Mesendoderm (in vitro differentiated cells): ENCODE results near the gene TUT4.

Source experiments
- DNase-seq: peaks from one replicate; pipeline ENCODE4 v3.0.0; 2013
- H2AK5ac ChIP-seq: 2 replicates; pipeline ENCODE4 v1.6.1; 2013; ENCODE audit warnings: low read length, inconsistent platforms
- H2BK120ac ChIP-seq: 2 replicates; pipeline ENCODE4 v1.6.1; 2013; ENCODE audit warnings: low read depth, mild to moderate bottlenecking, low read length, moderate library complexity, mixed read lengths
- H2BK15ac ChIP-seq: replicated peaks from 2 replicates; pipeline ENCODE4 v1.6.1; 2013; ENCODE audit warnings: low read depth, mild to moderate bottlenecking, moderate library complexity
- H2BK5ac ChIP-seq: 2 replicates; pipeline ENCODE4 v1.6.1; 2013; ENCODE audit warnings: low read length, inconsistent platforms
- H3K18ac ChIP-seq: 2 replicates; pipeline ENCODE4 v1.6.1; 2013; ENCODE audit warnings: mild to moderate bottlenecking, low read length, mixed read lengths
- H3K23ac ChIP-seq: one replicate; pipeline ENCODE4 v1.6.1; 2013; ENCODE audit warnings: low read length
- H3K27ac ChIP-seq: 2 replicates; pipeline ENCODE4 v1.5.1; 2013; ENCODE audit warnings: low read depth, mild to moderate bottlenecking, inconsistent platforms, low read length, moderate library complexity
- H3K27me3 ChIP-seq: 2 replicates; pipeline ENCODE4 v1.6.1; 2013; ENCODE audit warnings: low read length, control low read depth, mild to moderate bottlenecking, inconsistent platforms; ENCODE audit not compliant: insufficient read depth, poor library complexity
- H3K36me3 ChIP-seq: 2 replicates; pipeline ENCODE4 v1.6.1; 2013; ENCODE audit warnings: low read length, inconsistent platforms; ENCODE audit not compliant: control insufficient read depth, insufficient read depth
- H3K4ac ChIP-seq: one replicate; pipeline ENCODE4 v1.6.1; 2013; ENCODE audit warnings: low read depth, mild to moderate bottlenecking, low read length, moderate library complexity
- H3K4me1 ChIP-seq: 2 replicates; pipeline ENCODE4 v1.6.1; 2013; ENCODE audit warnings: low read depth, low read length, inconsistent platforms; ENCODE audit not compliant: control insufficient read depth
- H3K4me2 ChIP-seq: 2 replicates; pipeline ENCODE4 v1.6.1; 2013; ENCODE audit warnings: low read length
- H3K4me3 ChIP-seq: 2 replicates; pipeline ENCODE4 v1.5.1; 2013; ENCODE audit warnings: mild to moderate bottlenecking, low read length
- H3K56ac ChIP-seq: one replicate; pipeline ENCODE4 v1.6.1; 2013; ENCODE audit warnings: low read length
- H3K79me1 ChIP-seq: 2 replicates; pipeline ENCODE4 v1.6.1; 2013; ENCODE audit warnings: low read length, inconsistent platforms
- H3K79me2 ChIP-seq: 2 replicates; pipeline ENCODE4 v1.6.1; 2013; ENCODE audit warnings: mild to moderate bottlenecking, low read length; ENCODE audit not compliant: control insufficient read depth, insufficient read depth
- H3K9ac ChIP-seq: 2 replicates; pipeline ENCODE4 v1.6.1; 2013; ENCODE audit warnings: low read length, inconsistent platforms
- H4K5ac ChIP-seq: one replicate; pipeline ENCODE4 v1.6.1; 2013; ENCODE audit warnings: low read length
- H4K8ac ChIP-seq: one replicate; pipeline ENCODE4 v1.6.1; 2013; ENCODE audit warnings: low read depth, mild to moderate bottlenecking, control low read depth, low read length, moderate library complexity
- WGBS: extraction: QIAGEN DNeasy Blood & Tissue Kit; methylation state at CpG from one replicate; pipeline ENCODE4 v1.1.7; 2013; ENCODE audit warnings: low lambda C conversion rate, missing lambda C conversion rate; ENCODE audit not compliant: insufficient coverage; ENCODE audit errors: extremely low coverage; 5-methylcytosine and 5-hydroxymethylcytosine counted together

The TUT4 gene

DNA sequence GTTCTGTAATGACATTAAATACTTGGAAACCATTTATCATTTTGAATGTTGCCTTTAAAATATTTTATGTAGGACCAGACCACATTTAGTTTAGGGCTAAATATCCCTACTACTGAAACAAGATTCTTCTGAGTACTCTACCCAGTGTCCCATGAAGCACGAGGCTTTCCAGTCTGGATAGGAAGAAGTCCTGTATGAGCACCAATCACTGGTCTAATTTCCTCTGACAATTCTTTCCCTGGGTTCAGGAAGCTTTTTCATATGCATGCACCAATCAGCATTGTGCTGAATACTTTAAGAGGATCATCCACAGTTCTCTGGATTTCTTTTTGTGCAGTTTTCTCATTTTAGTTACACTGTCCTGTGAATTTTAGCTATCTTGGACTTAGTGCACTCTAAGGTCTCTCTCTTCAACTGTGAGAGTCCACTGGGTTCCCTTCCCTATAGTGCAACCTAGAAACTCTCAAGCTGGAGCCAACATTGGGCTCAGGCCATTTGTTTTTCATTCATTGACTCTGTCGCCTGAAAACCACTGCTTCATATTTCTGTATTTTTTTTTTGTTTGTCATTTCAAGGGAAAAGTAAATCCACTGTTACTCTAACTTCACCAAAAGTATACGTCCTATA, 45.9 kb downstream of the TUT4 start:
- Histone ChIP-seq H2BK120ac (no peak overlapping the region), H3K4me2 (no peak overlapping the region), H3K36me3 (no peaks in the 10 kb centered on the region), H4K8ac (no peak overlapping the region), H3K18ac (no peak overlapping the region), H3K23ac (no peak overlapping the region), H3K79me1 (no peaks in the 10 kb centered on the region), H2AK5ac (no peak overlapping the region), H3K4ac (no peak overlapping the region), H3K9ac (no peak overlapping the region), H3K27ac (no peak overlapping the region), H3K4me3 (no peak overlapping the region), H3K56ac (no peak overlapping the region), H3K27me3 (no peaks in the 10 kb centered on the region), H2BK15ac (no peak overlapping the region), H3K4me1 (peaks cover 2% of the 10 kb centered on the region), H2BK5ac (no peak overlapping the region), H3K79me2 (no peaks in the 10 kb centered on the region), H4K5ac (no peak overlapping the region)
- DNase-seq, result no peak
- WGBS, result no CpG with 5 or more reads among the region's 3 CpGs

DNA sequence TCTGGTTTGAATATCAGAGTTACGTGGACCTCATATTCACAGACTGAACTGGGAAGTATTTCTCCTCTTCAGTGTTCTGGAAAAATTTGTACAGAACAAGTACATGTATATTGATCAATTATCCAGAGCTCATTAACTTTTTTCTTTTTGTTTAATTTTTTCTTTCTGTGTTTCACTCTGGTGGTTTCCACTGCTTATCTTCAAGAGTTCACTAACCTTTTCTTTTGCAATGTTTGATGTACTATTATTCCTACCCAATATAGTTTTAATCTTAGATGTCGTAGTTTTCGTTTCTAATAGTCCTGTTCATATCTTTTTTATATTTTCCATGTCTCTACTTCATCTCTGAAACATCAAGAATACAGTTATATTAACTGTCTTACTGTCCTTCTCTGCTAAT, 46.5 kb downstream of the TUT4 start:
- no peak for DNase-seq
- Histone ChIP-seq H2BK15ac (no peak overlapping the region), H3K4me1 (peaks cover 2% of the 10 kb centered on the region), H3K79me1 (no peaks in the 10 kb centered on the region), H3K4me3 (no peak overlapping the region), H3K23ac (no peak overlapping the region), H3K79me2 (no peaks in the 10 kb centered on the region), H3K27me3 (no peaks in the 10 kb centered on the region), H3K36me3 (no peaks in the 10 kb centered on the region), H2BK120ac (no peak overlapping the region), H2BK5ac (no peak overlapping the region), H3K56ac (no peak overlapping the region), H3K4ac (no peak overlapping the region), H2AK5ac (no peak overlapping the region), H4K5ac (no peak overlapping the region), H3K27ac (no peak overlapping the region), H4K8ac (no peak overlapping the region), H3K4me2 (no peak overlapping the region), H3K9ac (no peak overlapping the region), H3K18ac (no peak overlapping the region)
- no CpG with 5 or more reads among the region's 3 CpGs for WGBS

DNA sequence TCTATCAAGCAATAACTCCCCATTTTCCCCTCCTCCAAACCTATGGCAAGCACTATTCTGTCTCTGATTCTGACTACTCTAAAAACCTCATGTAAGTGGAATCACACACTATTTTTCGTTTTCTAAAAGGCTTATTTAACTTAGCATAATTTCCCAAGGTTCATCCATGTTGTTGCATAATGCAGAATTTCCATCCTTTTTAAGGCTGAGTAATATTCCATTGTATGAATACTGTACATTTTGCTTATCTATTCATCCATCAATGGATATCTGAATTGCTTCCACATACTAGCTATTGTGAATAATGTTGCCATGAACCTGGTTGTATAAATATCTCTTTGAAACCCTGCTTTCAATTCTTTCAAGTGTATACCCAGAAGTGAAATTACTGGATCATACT, 48.2 kb downstream of the TUT4 start:
- H3K4me3 ChIP-seq, result no peak overlapping the region
- H3K56ac ChIP-seq, result no peak overlapping the region
- no peak overlapping the region for H2AK5ac ChIP-seq
- no peak overlapping the region for H2BK15ac ChIP-seq
- no peaks in the 10 kb centered on the region for H3K79me2 ChIP-seq
- no peak overlapping the region for H3K23ac ChIP-seq
- no peak overlapping the region for H3K18ac ChIP-seq
- H3K27ac ChIP-seq, result no peak overlapping the region
- no peaks in the 10 kb centered on the region for H3K36me3 ChIP-seq
- no peaks in the 10 kb centered on the region for H3K27me3 ChIP-seq
- H4K8ac ChIP-seq, result no peak overlapping the region
- no CpG with 5 or more reads among the region's 1 CpG for WGBS
- no peak overlapping the region for H3K4ac ChIP-seq
- peaks cover 2% of the 10 kb centered on the region for H3K4me1 ChIP-seq
- no peak overlapping the region for H3K4me2 ChIP-seq
- H3K79me1 ChIP-seq, result no peaks in the 10 kb centered on the region
- no peak overlapping the region for H3K9ac ChIP-seq
- no peak overlapping the region for H2BK5ac ChIP-seq
- DNase-seq, result no peak
- H2BK120ac ChIP-seq, result no peak overlapping the region
- H4K5ac ChIP-seq, result no peak overlapping the region

DNA sequence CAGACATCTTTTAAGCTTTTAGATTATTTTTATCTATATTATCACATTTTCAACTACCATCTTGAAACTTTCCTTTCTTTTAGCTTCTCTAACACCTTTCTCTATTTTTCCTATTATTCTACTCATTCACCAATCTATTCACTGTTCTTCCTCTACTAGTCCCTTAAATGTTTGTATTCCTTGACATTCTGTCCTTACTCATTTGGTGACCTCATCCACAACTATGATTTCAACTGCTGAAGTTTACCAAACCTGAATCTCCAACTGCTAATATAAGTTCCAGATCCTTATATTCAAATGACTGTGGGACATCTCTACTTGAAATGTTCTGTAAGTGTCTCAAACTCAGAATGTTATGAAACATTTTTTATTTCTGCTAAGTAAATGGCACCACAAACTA, 49.2 kb downstream of the TUT4 start:
- Histone ChIP-seq H4K8ac (no peak overlapping the region), H3K4me3 (no peak overlapping the region), H4K5ac (no peak overlapping the region), H2BK15ac (no peak overlapping the region), H3K36me3 (no peaks in the 10 kb centered on the region), H3K56ac (no peak overlapping the region), H2AK5ac (no peak overlapping the region), H3K4me1 (no peaks in the 10 kb centered on the region), H3K79me1 (no peaks in the 10 kb centered on the region), H3K18ac (no peak overlapping the region), H2BK5ac (no peak overlapping the region), H2BK120ac (no peak overlapping the region), H3K23ac (no peak overlapping the region), H3K4me2 (no peak overlapping the region), H3K4ac (no peak overlapping the region), H3K79me2 (no peaks in the 10 kb centered on the region), H3K27ac (no peak overlapping the region), H3K9ac (no peak overlapping the region), H3K27me3 (no peaks in the 10 kb centered on the region)
- DNase-seq, result no peak

DNA sequence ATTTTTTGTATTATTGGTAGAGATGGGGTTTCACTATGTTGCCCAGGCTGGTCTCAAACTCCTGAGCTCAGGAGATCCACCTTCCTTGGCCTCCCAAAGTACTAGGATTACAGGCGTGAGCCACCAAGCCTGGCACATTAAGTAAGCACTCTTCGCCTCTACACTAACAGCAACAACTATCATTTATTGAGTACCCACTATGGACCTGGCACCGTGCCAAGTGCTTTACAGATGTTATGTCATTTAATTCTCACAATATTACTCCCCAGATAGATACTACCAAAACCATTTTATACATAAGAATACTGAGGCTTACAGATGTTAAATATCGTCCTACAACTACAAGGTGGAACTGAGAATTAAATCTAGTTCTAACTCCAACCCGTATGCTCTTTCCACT, 50.1 kb downstream of the TUT4 start:
- H3K18ac ChIP-seq, result no peak overlapping the region
- H2AK5ac ChIP-seq, result no peak overlapping the region
- no peak overlapping the region for H3K23ac ChIP-seq
- no peak overlapping the region for H4K8ac ChIP-seq
- no peak overlapping the region for H3K4me3 ChIP-seq
- H3K79me2 ChIP-seq, result no peaks in the 10 kb centered on the region
- H3K4ac ChIP-seq, result no peak overlapping the region
- no peak overlapping the region for H3K4me2 ChIP-seq
- WGBS, result no CpG with 5 or more reads among the region's 5 CpGs
- no peaks in the 10 kb centered on the region for H3K36me3 ChIP-seq
- H3K56ac ChIP-seq, result no peak overlapping the region
- H3K79me1 ChIP-seq, result no peaks in the 10 kb centered on the region
- H3K4me1 ChIP-seq, result no peaks in the 10 kb centered on the region
- no peak for DNase-seq
- no peak overlapping the region for H2BK120ac ChIP-seq
- no peaks in the 10 kb centered on the region for H3K27me3 ChIP-seq
- H4K5ac ChIP-seq, result no peak overlapping the region
- H2BK5ac ChIP-seq, result no peak overlapping the region
- H2BK15ac ChIP-seq, result no peak overlapping the region
- H3K9ac ChIP-seq, result no peak overlapping the region
- H3K27ac ChIP-seq, result no peak overlapping the region

DNA sequence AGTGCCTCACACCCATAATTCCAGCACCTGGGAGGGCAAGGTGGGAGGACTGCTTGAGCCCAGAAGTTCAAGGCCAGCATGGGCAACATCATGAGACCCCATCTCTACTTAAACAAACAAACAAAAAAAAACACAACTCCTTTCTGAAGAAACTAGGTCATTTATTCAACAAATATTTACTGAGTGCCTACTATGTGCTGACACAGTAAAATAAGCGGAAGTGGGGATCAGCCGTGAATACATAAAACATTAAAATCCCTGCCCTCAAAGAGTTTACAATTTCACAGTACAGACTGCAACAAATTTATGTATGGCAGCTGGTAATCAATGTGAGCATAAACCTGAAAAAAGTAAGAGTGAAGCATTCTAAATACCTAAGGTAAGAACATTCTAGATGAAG, 65.3 kb downstream of the TUT4 start:
- no peak overlapping the region for H2AK5ac ChIP-seq
- no peak overlapping the region for H4K8ac ChIP-seq
- H3K79me2 ChIP-seq, result no peaks in the 10 kb centered on the region
- no peak overlapping the region for H3K4ac ChIP-seq
- no peak overlapping the region for H2BK5ac ChIP-seq
- no peak overlapping the region for H2BK120ac ChIP-seq
- H2BK15ac ChIP-seq, result no peak overlapping the region
- H3K4me1 ChIP-seq, result no peaks in the 10 kb centered on the region
- no CpG with 5 or more reads among the region's 2 CpGs for WGBS
- H3K9ac ChIP-seq, result no peak overlapping the region
- no peak for DNase-seq
- no peak overlapping the region for H3K18ac ChIP-seq
- H3K4me3 ChIP-seq, result no peak overlapping the region
- no peak overlapping the region for H3K27ac ChIP-seq
- no peak overlapping the region for H3K4me2 ChIP-seq
- no peaks in the 10 kb centered on the region for H3K36me3 ChIP-seq
- H4K5ac ChIP-seq, result no peak overlapping the region
- H3K27me3 ChIP-seq, result no peaks in the 10 kb centered on the region
- no peak overlapping the region for H3K23ac ChIP-seq
- no peaks in the 10 kb centered on the region for H3K79me1 ChIP-seq
- H3K56ac ChIP-seq, result no peak overlapping the region
